NK-92 (cell line): ENCODE measurements around the gene PPP1R18.

Experiments used
- DNase-seq: peaks from one replicate; lab custom pipeline; 2025; ENCODE audit not compliant: unreplicated experiment; lab: John Stamatoyannopoulos, UW

The PPP1R18 gene

DNA sequence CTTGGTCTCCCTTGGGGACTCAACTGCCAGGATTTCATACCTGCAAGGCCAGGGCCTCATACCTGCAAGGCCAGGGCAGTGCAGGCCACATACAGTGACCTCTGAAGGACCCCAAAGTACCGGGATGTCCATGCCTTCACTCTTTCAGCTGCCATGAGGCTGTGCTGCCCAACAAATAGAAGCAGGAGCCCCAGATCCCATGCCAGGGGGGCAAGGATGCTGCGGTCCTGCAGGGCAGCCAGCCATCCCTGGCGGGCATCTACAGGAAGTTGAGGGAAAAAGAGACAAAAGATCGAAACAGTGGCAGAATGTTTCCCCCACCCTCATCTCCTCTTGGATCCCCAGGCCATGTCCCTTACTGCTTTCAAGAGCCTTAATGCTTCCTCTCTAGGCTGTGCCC, 3.5 kb upstream of the PPP1R18 start:
- DNase-seq = no peak

DNA sequence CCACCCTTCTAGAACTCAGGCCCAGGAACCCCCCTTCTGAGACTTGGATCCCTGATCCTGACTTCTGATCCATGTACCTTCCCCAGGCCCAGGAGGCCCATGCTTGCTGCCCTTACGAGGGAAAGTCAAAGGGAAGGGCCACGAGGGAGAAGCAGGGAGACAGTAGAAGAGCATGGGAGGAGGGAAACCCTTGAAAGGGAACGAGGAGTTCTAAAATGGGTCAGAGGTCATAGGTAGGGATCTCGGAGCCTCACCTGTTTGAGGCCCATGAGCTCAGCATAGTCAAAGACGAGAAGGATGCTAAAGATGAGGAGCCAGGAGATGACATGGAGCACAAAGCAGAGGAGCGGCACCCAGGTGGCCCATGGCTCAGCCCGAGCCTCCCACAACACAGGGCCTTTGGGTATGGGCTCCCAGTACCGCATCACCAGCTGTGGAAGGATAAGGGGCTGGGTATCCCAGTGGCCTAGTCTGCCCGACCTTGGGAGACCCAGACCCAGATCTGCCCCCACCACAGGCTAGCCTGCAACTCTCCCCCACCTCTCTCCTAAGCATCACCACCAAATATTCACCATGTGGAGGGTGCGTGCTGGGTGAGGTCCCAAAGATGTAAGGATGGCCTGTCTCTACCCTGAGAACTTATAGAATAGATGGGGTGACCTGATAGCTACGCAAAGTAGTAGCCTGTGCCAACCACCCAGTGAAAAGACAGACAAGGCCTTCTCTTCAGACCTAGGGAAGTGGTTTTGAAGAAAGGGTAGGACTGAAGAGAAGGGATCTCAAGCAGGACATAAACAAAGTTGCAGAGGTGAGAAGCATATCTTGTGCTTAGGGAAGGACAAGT, 2.8 kb upstream of the PPP1R18 start:
- no peak for DNase-seq

GRCh38 chr6:30688569-30688968, 2.1 kb upstream of the PPP1R18 start:
- DNase-seq = no peak

DNA sequence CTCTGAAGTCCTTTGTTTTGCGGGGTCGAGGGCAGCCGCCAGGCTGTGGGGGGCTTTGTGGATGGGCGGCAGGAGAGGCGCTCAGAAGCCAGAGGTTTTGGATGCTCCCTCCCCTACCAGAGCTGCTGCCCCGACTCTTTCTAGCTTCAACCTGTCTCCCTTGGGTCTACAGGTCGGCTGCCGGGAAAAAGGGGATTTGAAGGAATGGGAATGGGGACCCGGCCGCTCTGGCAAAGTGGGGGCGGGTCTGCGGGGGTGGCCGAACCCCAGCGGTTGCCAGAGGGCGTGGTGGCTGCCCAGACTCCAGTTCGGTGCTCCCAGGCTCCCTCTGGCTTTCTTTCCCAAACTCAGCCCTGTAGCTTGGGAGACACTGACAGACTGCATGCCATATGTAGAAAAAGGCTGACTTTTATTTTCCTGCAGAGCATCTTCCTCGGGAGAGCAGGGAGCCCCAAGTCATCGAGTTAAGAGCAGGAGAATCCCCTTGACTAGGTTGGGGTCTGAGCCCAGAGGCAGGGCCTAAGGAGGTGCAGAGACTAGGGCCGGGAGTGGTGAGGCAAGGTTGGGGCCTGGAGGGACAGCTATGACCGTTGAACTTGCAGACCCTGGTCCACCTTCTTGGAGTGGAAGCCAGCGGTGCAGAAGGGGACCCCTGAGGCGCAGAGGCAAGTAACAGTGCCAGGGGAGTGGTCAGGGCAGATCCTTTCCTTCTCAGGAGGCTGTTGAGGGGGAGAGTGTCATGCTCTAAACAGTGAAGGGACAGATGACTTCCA, 1.4 kb upstream of the PPP1R18 start:
- no peak for DNase-seq

DNA sequence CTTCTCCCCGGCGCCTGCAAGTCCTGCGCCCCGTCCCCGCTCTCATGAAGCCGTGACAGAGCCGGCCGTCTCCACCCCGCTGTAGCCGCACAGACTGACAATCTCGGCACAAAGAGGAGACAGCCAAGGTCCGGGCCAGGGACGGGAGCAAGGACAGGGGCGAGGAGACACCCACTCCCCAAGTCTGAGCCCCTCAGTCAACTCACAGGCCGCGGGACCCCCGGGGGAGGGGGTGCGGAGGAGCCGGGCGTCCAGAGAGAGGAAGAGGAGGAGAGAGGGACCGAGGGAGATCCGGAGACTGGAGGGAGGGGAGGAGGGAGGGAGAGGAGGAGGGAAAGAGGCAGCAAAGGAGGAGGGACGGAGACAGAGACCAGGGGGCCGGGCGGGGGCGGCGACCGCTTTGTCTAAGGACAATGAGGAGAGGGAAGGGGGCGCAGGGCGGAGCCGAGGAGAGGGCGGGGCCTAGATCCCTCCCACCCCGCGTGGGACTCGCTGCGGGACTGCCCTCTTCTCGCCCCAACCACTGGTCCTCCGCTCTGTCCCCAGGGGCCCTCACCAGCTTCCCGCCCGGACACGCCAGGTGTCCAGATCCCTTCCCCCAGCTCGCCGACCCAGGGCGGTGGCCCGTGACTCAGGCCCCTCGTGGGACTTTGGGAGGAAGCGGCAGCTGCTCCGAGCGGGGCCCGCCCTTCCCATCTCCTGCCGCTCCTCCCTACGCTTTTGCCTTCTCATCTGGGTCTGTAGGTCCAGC, 638 bp upstream of the PPP1R18 start:
- DNase-seq = no peak

DNA sequence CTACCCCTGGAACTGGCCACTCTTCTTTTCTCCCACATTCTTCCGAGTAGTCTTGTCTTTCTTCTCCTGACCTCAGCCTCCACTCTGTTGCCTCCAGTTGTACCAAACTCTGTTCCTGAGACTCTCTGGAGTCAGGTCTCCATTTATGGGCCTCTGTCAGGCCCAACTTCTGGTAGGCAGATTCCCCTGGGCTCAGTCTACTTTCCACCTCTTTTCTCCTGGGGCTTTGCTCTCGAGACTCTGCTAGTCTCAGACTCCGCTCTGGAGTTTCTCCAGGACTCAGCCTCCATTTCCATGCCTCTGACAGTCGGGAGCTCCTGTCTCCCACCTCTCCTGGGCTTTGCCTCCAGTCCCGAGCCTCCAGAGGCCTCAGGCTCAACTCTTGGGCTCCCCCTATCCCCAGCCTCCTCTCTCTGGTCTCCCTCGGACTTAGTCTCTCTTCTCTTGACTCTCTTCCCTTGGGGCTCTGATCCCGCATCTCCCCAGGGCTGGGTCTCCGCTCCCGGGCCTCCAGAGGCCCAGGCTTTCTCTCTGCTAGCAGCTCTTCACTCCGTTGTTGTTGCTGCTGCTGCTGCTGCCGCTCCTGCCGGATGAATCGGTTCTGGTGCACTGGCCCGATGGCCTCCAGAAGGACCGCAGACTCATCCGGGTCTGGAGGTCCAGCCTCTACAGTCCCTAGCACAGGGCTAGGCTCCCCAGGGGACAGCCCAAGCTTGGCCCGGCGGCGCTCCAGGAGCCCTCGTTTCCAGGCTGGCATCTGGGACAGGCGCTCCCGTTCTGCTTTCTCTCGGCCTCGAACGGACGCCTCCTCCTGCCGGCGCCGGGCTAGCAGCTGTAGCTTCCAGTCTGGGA, 1.1 kb downstream of the PPP1R18 start:
- no peak for DNase-seq

DNA sequence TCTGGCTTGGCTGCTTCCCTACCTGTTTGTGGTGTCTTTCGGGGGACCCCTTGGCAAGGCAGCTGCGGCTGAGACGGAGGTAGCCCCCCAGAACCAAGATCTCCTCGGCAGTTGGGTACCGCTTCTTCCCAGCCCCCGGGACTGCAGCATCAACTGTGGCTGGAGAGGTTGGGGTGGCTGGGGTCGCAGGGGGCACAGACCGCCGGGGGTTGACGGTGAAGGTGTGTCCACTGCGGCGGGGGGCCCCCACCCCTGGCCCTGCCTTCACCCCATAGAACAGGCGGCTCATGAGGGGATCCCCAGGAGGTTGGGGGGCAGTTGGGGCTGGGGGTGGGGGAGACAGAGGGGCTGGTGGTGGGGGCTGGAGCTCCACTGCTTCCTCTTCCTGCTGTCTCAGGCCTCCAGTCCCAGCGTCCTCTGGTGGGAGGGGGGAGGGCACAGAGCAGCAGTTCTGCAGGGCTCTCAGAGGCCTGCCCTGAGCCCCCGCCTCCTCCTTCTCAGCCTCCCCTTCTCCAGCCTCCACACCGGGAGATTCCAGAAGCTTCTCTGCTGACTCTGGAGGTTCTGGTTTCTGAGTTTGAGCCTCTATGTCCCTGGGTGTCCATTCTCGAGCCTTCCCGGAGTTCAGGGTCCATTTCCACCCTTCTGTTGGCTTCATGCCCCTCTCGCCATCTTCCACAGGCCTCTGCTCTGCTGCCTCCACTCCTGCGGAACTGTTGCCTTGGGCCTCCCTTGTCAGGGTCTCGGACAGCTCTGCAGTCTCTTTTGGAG, 1.9 kb downstream of the PPP1R18 start:
- DNase-seq = no peak

- no peak for DNase-seq
Observed at GRCh38 chr6:30683980-30684338, 2.5 kb downstream of the PPP1R18 start.

DNA sequence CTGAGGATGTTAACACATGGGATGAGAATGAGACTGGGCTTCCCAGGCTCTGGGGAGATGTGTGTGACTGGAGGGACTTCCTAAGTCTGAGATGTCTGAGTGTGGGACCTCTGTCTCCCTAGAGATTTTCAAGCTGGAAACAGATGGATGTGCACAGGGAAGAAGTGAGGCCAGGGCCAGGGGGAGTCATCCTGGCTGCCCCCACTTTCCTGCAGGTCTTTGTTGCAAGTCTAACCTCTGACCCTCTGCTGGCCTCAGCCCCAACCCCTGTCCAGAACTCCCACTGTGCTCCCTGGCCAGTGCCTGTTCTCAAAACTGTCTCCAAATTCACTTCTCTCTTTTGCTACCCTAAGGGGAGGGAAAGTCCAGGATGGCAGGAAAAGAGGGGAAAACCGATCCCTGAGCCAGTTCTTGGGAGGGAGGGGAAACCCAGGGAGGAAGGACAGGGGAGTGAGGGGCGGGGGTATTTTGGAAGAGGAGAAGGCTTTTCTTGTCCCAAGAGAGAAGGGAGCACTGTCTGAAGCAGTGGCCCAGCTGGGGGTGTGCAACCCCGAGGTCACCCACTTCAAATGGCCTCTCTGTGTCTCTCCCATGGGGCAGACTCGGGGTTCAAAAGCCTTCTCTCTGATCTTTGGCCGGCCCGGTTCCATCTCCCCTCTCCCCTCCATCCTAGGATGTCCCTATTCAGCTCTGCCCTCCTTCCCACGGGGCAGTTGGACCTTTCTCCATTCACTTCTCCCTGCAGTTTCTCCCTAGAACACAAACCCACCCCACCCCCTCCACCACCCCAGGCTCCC, 3.1 kb downstream of the PPP1R18 start:
- no peak for DNase-seq

- no peak for DNase-seq
Observed at GRCh38 chr6:30682143-30683117, 4.0 kb downstream of the PPP1R18 start.

GRCh38 chr6:30681766-30682142, 4.7 kb downstream of the PPP1R18 start:
- DNase-seq = no peak

DNA sequence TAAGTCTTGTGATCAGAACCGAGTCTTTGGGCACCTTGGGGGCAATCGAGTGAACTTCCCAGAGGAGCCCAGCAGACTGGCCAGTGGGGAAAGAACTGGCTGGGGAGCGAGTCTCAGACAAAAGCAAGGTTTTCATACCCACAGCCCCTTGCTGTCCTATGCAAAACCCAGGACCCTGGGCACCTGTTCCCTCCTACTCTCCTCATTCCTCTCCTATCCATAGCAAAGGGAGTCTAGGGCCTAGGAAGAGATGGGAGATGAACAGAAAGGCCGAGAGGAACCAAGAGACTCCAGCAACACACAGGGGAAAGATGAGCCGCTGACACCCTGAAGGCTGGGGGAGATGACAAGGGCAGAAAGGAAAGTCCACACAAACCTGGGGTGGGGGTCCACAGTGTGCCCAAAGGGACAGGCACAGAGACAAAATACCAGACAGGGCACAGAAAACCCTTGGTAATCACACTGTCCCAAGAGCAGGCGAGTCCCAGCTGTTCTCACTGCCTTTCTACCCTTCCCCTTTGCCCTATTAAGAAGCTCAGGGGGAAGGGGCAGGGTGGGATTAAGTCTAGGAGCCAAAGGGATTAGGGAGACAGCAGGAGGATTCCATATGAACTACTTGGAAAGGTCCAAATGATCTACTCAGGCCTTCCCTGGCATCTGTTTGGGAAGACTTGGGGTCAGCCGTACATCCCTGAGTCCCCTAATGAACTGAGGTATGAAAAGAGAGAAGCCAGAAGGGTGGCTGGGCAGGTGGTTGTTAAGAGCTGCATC, 6.5 kb downstream of the PPP1R18 start:
- no peak for DNase-seq

- DNase-seq = no peak
Observed at GRCh38 chr6:30678964-30679726, 7.3 kb downstream of the PPP1R18 start.

DNA sequence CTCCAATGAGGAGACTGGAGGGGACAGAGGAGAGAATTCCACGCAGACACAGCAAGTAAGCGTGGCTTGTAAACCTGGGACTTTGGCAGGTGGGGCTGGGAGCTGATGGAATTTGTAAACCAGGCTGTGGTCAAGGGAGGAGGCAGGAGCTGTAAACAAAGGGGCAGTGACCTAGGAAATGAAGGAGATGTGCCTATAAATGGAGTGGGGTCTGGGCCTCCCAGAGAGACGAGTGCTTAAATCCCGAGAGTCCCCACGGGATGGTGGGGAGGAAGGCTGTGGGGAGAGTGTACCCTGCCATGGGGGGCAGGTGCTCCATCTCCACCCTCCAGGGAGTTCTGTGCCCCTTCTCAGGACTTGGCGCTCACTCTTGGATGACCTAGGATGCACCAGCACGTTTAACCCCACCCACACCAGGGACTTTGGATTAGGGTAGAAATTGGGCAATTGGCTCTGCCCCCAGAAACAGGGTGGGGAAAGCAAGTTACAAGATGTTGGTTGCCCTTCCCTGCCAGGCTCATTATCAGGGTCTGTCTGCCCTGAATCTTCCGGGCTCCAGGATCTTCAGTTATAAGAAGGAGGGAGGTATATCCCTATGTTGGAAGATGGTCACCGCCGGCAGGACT, 9.7 kb downstream of the PPP1R18 start:
- DNase-seq = no peak

GRCh38 chr6:30672445-30673253, 13.8 kb downstream of the PPP1R18 start, which contains the start of gene DHX16:
TSS of gene DHX16 (minus strand) at chr6:30673006. CDS start at chr6:30672841, 165 bp downstream.
- DNase-seq = no peak
